HG02884 (cell line): ENCODE measurements around the gene ORMDL3.
"Not testable (repeated sequence)": the region's sequence is repeated elsewhere in the genome, so short reads cannot be mapped to it uniquely, and the experiment has no call there.

ENCODE experiments used
- ATAC-seq: cut with Tn5 transposase; IDR thresholded peaks from one replicate; pipeline ENCODE4 v1.9.1; 2021; ENCODE audit warnings: mild to moderate bottlenecking, moderate library complexity; ENCODE audit not compliant: unreplicated experiment

ORMDL3 gene

GRCh38 chr17:39925282-39926134, 1.9 kb downstream of the ORMDL3 start:
- ATAC-seq: no peak

GRCh38 chr17:39924691-39925055, 2.7 kb downstream of the ORMDL3 start:
- ATAC-seq: no peak

GRCh38 chr17:39923836-39924690, 3.3 kb downstream of the ORMDL3 start:
- ATAC-seq: no peak

GRCh38 chr17:39923230-39923629, 4.2 kb downstream of the ORMDL3 start:
- ATAC-seq: no peak

GRCh38 chr17:39922006-39922405, 5.4 kb downstream of the ORMDL3 start:
- ATAC-seq: no peak

- no peak for ATAC-seq
These were observed 6.1 kb downstream of the ORMDL3 start for GRCh38 chr17:39921323-39921722.

GRCh38 chr17:39920218-39921210, 6.9 kb downstream of the ORMDL3 start:
- no peak for ATAC-seq

- ATAC-seq: no peak
These were observed 8.2 kb downstream of the ORMDL3 start for GRCh38 chr17:39919087-39919683.

- ATAC-seq: no peak
These were observed 10.5 kb downstream of the ORMDL3 start for GRCh38 chr17:39916918-39917317.

GRCh38 chr17:39915559-39915958, 11.8 kb downstream of the ORMDL3 start:
- ATAC-seq: no peak

GRCh38 chr17:39913989-39914388, 13.4 kb downstream of the ORMDL3 start:
- no peak for ATAC-seq

- ATAC-seq: no peak
These were observed 18.5 kb downstream of the ORMDL3 start for GRCh38 chr17:39908789-39909352.

GRCh38 chr17:39904990-39905288, 22.5 kb downstream of the ORMDL3 start:
- ATAC-seq: no peak

- ATAC-seq: no peak
These were observed 24.1 kb downstream of the ORMDL3 start for GRCh38 chr17:39903158-39903884.

GRCh38 chr17:39902027-39902426, 25.4 kb downstream of the ORMDL3 start:
- not testable (repeated sequence) for ATAC-seq

GRCh38 chr17:39899215-39899614, 28.2 kb downstream of the ORMDL3 start:
- ATAC-seq: no peak

- no peak for ATAC-seq
These were observed 29.3 kb downstream of the ORMDL3 start for GRCh38 chr17:39898088-39898487.

- ATAC-seq: no peak
These were observed 32.6 kb downstream of the ORMDL3 start for GRCh38 chr17:39894681-39895376.

- no peak for ATAC-seq
These were observed 38.2 kb downstream of the ORMDL3 start for GRCh38 chr17:39889200-39889599.
